Keratinocyte (primary cell): ENCODE results near the gene FRMD6. TPM values are rescaled to one million over a fixed set of nuclear protein-coding genes. Genes with fewer than 3 reads are reported as not detected.

Experiments
- DNase-seq: peaks from one replicate; pipeline ENCODE4 v3.0.0-alpha.2; 2011; ENCODE audit warnings: low read depth, missing footprints, low spot score
- FAIRE-seq: peaks from 2 replicates; lab custom pipeline; 2011; peaks lifted over from hg19 to GRCh38; lab: Jason Lieb, UNC
- H2AFZ ChIP-seq: 2 replicates; pipeline ENCODE4 v1.6.0; 2012; ENCODE audit warnings: low read length, control low read depth, inconsistent platforms; ENCODE audit not compliant: control insufficient read depth
- H3K27ac ChIP-seq: 2 replicates; pipeline ENCODE4 v1.5.1; 2011; ENCODE audit warnings: low read length; ENCODE audit not compliant: control insufficient read depth, insufficient read depth
- H3K27me3 ChIP-seq: 3 replicates; pipeline ENCODE4 v1.6.0; 2011; ENCODE audit warnings: low read length; ENCODE audit not compliant: control insufficient read depth, insufficient read depth; ENCODE audit errors: extremely low read depth
- H3K36me3 ChIP-seq, 2 experiments: 2 replicates in 1 of 2; 3 replicates in 1 of 2; pipeline ENCODE4 v1.5.1; 2011; ENCODE audit warnings: low read length in 2 of 2, mild to moderate bottlenecking in 1 of 2; ENCODE audit not compliant: control insufficient read depth in 2 of 2, insufficient read depth in 2 of 2; ENCODE audit errors: extremely low read depth in 1 of 2
- H3K4me1 ChIP-seq: 3 replicates; pipeline ENCODE4 v1.5.1; 2011; ENCODE audit warnings: low read length; ENCODE audit not compliant: control insufficient read depth, insufficient read depth; ENCODE audit errors: extremely low read depth
- H3K4me2 ChIP-seq: 3 replicates; pipeline ENCODE4 v1.6.0; 2011; ENCODE audit warnings: low read depth, low read length; ENCODE audit not compliant: control insufficient read depth, insufficient read depth; ENCODE audit errors: extremely low read depth
- H3K4me3 ChIP-seq, 3 experiments: fragments of 200-600 bp in 1 of 3; sonication (generic) in 1 of 3; 2 replicates in 2 of 3; 3 replicates in 1 of 3; pipeline ENCODE4 v1.5.1; 2011 to 2016; ENCODE audit warnings: low read length in 3 of 3, mild to moderate bottlenecking in 3 of 3, control low read depth in 2 of 3, inconsistent platforms in 1 of 3, low read depth in 1 of 3, mixed read lengths in 1 of 3, mixed run types in 1 of 3, moderate library complexity in 1 of 3; ENCODE audit not compliant: control insufficient read depth in 2 of 3, insufficient read depth in 2 of 3; ENCODE audit errors: extremely low read depth in 1 of 3
- H3K79me2 ChIP-seq: 2 replicates; pipeline ENCODE4 v1.6.0; 2012; ENCODE audit warnings: low read length; ENCODE audit not compliant: control insufficient read depth, insufficient read depth
- H3K9ac ChIP-seq: 3 replicates; pipeline ENCODE4 v1.6.0; 2011; ENCODE audit warnings: low read length; ENCODE audit not compliant: control insufficient read depth, insufficient read depth; ENCODE audit errors: extremely low read depth
- H3K9me1 ChIP-seq: 3 replicates; pipeline ENCODE4 v1.6.0; 2011; ENCODE audit warnings: low read length; ENCODE audit not compliant: control insufficient read depth, insufficient read depth; ENCODE audit errors: extremely low read depth
- H3K9me3 ChIP-seq: 2 replicates; pipeline ENCODE4 v1.5.1; 2012; ENCODE audit warnings: low read depth, low read length; ENCODE audit not compliant: control insufficient read depth
- H4K20me1 ChIP-seq: 3 replicates; pipeline ENCODE4 v1.6.0; 2011; ENCODE audit warnings: low read length; ENCODE audit not compliant: control insufficient read depth, insufficient read depth; ENCODE audit errors: extremely low read depth
- EZH2 ChIP-seq: IDR thresholded peaks from one replicate; pipeline ENCODE4 v1.6.1; 2012; ENCODE audit warnings: inconsistent platforms, mild to moderate bottlenecking, low read length, moderate library complexity
- dilution Hi-C: fragments of 300-500 bp; cut with MboI; formaldehyde crosslinking; loops from one replicate; pipeline ENCODE4 v1.7.0; 2020; ENCODE audit warnings: low sequenced_read_pairs; ENCODE audit not compliant: extremely low pct_ligation_motif_present
- polyA plus RNA-seq, 5 experiments: library from polyadenylated mRNA; depleted of rRNA in 3 of 5; stranded (reverse) in 3 of 5; stranded (forward) in 1 of 5; unstranded in 1 of 5; fragments of >200 nt; gene quantifications; 1 replicate in 1 of 5; 2 replicates in 3 of 5; 3 replicates in 1 of 5; pipeline versions ENCODE4 v1.2.1 to v1.2.3, GENCODE V29; 2011 to 2012; ENCODE audit warnings: missing spikeins in 2 of 5, low read depth in 1 of 5, low replicate concordance in 1 of 5
- TF ChIP-seq, protein P1 (sequence below), 3 experiments: IDR thresholded peaks in 1 of 3; conservative IDR thresholded peaks in 1 of 3; optimal IDR thresholded peaks in 1 of 3; 2 replicates in 2 of 3; 3 replicates in 1 of 3; pipeline versions ENCODE3 to v1.5.1; 2011; ENCODE audit warnings: low read length in 3 of 3, mild to moderate bottlenecking in 3 of 3, moderate library complexity in 2 of 3, control low read depth in 1 of 3, inconsistent platforms in 1 of 3; ENCODE audit not compliant: insufficient read depth in 2 of 3; ENCODE audit errors: extremely low read depth in 1 of 3

The FRMD6 gene
- polyA plus RNA-seq, 1 donor (not counting 4 experiments of a cell fraction or from before 2014, with no cell fraction given): 120 TPM

DNA sequence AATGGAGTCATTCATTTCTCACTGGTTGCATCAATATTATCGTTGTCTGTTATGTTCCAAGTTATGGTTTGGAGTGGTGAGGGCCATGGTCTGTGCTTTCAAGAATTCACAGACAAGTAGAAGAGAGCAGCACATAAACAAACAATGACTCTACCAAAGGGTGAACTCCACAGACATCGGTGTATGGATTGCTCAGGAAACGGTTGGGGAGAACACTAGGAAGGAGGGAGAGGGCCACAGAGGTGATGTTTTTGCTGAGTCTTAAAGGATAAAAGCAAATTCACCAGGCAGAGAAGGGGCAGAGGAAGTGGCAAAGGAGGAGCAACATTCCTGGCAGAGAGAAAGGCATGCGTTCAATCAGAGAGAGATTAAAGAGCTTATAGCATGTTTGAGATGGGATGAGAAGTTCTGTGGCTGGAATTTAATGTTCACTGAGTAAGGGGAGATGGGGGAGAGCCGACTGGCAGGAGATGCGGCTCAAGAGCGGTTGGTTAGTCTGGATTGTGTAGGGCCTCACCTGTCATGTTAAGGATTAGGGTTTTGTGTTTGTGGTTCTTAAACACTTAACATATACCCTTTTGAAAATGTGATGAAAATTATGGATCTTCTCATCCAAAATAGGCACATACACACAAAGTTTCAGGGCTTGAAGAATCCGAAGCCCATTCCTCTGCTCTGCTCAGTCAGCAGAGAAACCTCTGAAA, 42.3 kb upstream of the FRMD6 start:
- Histone ChIP-seq H4K20me1 (peaks cover 2% of the 10 kb centered on the region), H3K27ac (no peak overlapping the region), H3K9me1 (no peaks in the 10 kb centered on the region), H3K4me3 (no peak overlapping the region), H3K4me1 (no peaks in the 10 kb centered on the region), H3K36me3 (peaks cover 10 to 14% of the 10 kb centered on the region in 2 experiments), H3K79me2 (peaks cover 68% of the 10 kb centered on the region), H3K27me3 (no peaks in the 10 kb centered on the region), H3K9me3 (no peaks in the 10 kb centered on the region), H2AFZ (no peak overlapping the region), H3K9ac (no peak overlapping the region), H3K4me2 (no peak overlapping the region)
- dilution Hi-C loops: no loop called here
- FAIRE-seq (peak; percentile 17), DNase-seq (no peak)
- TF ChIP-seq, protein P1, sequence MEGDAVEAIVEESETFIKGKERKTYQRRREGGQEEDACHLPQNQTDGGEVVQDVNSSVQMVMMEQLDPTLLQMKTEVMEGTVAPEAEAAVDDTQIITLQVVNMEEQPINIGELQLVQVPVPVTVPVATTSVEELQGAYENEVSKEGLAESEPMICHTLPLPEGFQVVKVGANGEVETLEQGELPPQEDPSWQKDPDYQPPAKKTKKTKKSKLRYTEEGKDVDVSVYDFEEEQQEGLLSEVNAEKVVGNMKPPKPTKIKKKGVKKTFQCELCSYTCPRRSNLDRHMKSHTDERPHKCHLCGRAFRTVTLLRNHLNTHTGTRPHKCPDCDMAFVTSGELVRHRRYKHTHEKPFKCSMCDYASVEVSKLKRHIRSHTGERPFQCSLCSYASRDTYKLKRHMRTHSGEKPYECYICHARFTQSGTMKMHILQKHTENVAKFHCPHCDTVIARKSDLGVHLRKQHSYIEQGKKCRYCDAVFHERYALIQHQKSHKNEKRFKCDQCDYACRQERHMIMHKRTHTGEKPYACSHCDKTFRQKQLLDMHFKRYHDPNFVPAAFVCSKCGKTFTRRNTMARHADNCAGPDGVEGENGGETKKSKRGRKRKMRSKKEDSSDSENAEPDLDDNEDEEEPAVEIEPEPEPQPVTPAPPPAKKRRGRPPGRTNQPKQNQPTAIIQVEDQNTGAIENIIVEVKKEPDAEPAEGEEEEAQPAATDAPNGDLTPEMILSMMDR (optimal IDR thresholded peaks at IDR 0.05 in 1 of 3, IDR thresholded peaks at IDR 0.05 in 1 of 3, conservative IDR thresholded peaks at IDR 0.05 in 1 of 3; ENCODE audit: extremely low read depth in 1 of 3, insufficient read depth in 2 of 3, low read length in 3 of 3): no peak
- TF ChIP-seq EZH2: no peak

DNA sequence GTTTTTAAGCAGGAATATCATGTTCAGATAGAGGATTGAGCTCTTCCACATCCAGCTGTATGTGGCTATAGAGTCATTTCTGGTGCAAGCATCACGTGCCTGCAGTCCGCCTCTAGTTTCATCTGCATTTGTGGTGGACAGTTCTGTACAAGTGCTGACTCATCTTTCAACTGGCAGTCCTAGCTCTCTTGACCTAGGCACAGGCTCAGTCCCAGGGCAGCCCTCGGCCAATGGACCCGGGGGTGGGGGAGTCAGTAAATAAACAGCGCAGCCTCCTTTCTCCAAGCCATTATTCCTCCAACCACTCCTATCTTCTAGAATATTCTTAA, 41.8 kb upstream of the FRMD6 start:
- no peak for TF ChIP-seq EZH2
- TF ChIP-seq, protein P1 (optimal IDR thresholded peaks at IDR 0.05 in 1 of 3, IDR thresholded peaks at IDR 0.05 in 1 of 3, conservative IDR thresholded peaks at IDR 0.05 in 1 of 3; ENCODE audit: extremely low read depth in 1 of 3, insufficient read depth in 2 of 3, low read length in 3 of 3): no peak
- DNase-seq (no peak), FAIRE-seq (no peak)
- H3K4me3 ChIP-seq: no peak overlapping the region
- dilution Hi-C loops: no loop called here
- peaks cover 10 to 14% of the 10 kb centered on the region in 2 experiments for H3K36me3 ChIP-seq
- H3K4me2 ChIP-seq: no peak overlapping the region
- no peak overlapping the region for H3K9ac ChIP-seq
- peaks cover 63% of the 10 kb centered on the region for H3K79me2 ChIP-seq
- H3K9me1 ChIP-seq: no peaks in the 10 kb centered on the region
- no peaks in the 10 kb centered on the region for H3K4me1 ChIP-seq
- H3K9me3 ChIP-seq: no peaks in the 10 kb centered on the region
- peaks cover 2% of the 10 kb centered on the region for H4K20me1 ChIP-seq
- H2AFZ ChIP-seq: no peak overlapping the region
- H3K27ac ChIP-seq: no peak overlapping the region
- no peaks in the 10 kb centered on the region for H3K27me3 ChIP-seq
